Spleen (tissue), 11 donors: ENCODE measurements around the gene PTPN13. TPM values are rescaled to one million over a fixed set of nuclear protein-coding genes. Genes with fewer than 3 reads are reported as not detected.

Experiments
- DNase-seq: peaks from one replicate; pipeline ENCODE4 v3.0.0-alpha.2; 2020
- H3K27ac ChIP-seq, 8 donors: fragments of 200-600 bp; sonication (generic) in 7 of 8; 1 replicate in 4 of 8; 2 replicates in 4 of 8; pipeline versions ENCODE4 v1.5.0 to v1.8.0; 2016 to 2021; ENCODE audit warnings: inconsistent platforms in 4 of 8, mild to moderate bottlenecking in 4 of 8, moderate library complexity in 1 of 8
- H3K27me3 ChIP-seq, 7 donors: fragments of 200-600 bp; sonication (generic) in 6 of 7; replicated peaks in 1 of 7; 1 replicate in 4 of 7; 2 replicates in 3 of 7; pipeline versions ENCODE4 v1.5.0 to v1.8.0; 2016 to 2021; ENCODE audit warnings: inconsistent platforms in 3 of 7, mild to moderate bottlenecking in 1 of 7
- H3K36me3 ChIP-seq, 6 donors: fragments of 200-600 bp; sonication (generic) in 5 of 6; 1 replicate in 4 of 6; 2 replicates in 2 of 6; pipeline versions ENCODE4 v1.5.0 to v1.8.0; 2016 to 2021; ENCODE audit warnings: inconsistent platforms in 2 of 6
- H3K4me1 ChIP-seq, 6 donors: fragments of 200-600 bp; sonication (generic) in 5 of 6; 1 replicate in 3 of 6; 2 replicates in 3 of 6; pipeline versions ENCODE4 v1.5.0 to v1.8.0; 2016 to 2021; ENCODE audit warnings: inconsistent platforms in 3 of 6
- H3K4me3 ChIP-seq, 8 donors: fragments of 200-600 bp; sonication (generic) in 7 of 8; 1 replicate in 4 of 8; 2 replicates in 4 of 8; pipeline versions ENCODE4 v1.5.0 to v1.8.0; 2016 to 2021; ENCODE audit warnings: inconsistent platforms in 4 of 8, mild to moderate bottlenecking in 4 of 8, moderate library complexity in 2 of 8
- H3K9me3 ChIP-seq, 8 donors: fragments of 200-600 bp; sonication (generic) in 7 of 8; 1 replicate in 4 of 8; 2 replicates in 4 of 8; pipeline versions ENCODE4 v1.5.0 to v1.8.0; 2016 to 2021; ENCODE audit warnings: inconsistent platforms in 4 of 8
- CTCF ChIP-seq, 11 experiments: fragments of 200-600 bp in 7 of 11; fragments of 450-650 bp in 4 of 11; sonication (generic) in 4 of 11; IDR thresholded peaks in 8 of 11; conservative IDR thresholded peaks in 3 of 11; 1 replicate in 7 of 11; 2 replicates in 4 of 11; pipeline versions ENCODE4 v1.4.0 to v1.8.0; 2016 to 2021; ENCODE audit warnings: antibody characterized with exemption in 11 of 11, inconsistent platforms in 4 of 11, mild to moderate bottlenecking in 1 of 11
- POLR2A ChIP-seq, 3 donors: fragments of 450-650 bp; IDR thresholded peaks; one replicate each; pipeline ENCODE4 v1.5.1; 2017; ENCODE audit warnings: antibody characterized with exemption in 3 of 3, mild to moderate bottlenecking in 1 of 3
- POLR2AphosphoS5 ChIP-seq, 3 donors: sonication (generic); formaldehyde crosslinking; IDR thresholded peaks; one replicate each; pipeline ENCODE4 v1.5.1; 2017; ENCODE audit warnings: antibody characterized with exemption in 3 of 3
- WGBS, 5 donors: extraction: QIAGEN DNeasy Blood & Tissue Kit in 3 of 5; methylation state at CpG; one replicate each; pipeline versions ENCODE4 v1.1.5 to v1.1.7; 2013 to 2018; 5-methylcytosine and 5-hydroxymethylcytosine counted together
- intact Hi-C: fragments of 100-400 bp; cut with DNase I; formaldehyde crosslinking; loops from one replicate; pipeline ENCODE4 v1.15.0; 2023; ENCODE audit warnings: low total_unique reads
- polyA plus RNA-seq, 3 donors: library from polyadenylated mRNA; stranded (reverse); fragments of 200-250 nt; gene quantifications; one replicate each; pipeline ENCODE4 v1.2.1, GENCODE V29; 2013
- total RNA-seq, 7 donors: library from RNA; depleted of rRNA in 3 of 7; stranded (reverse); fragments of >200 nt in 3 of 7; fragmentation: NEBNext Ultra II Directional in 4 of 7; extraction: Animal tissue kit (Norgen Biotek cat#: 25700) in 4 of 7; gene quantifications; one replicate each; pipeline versions ENCODE4 v1.1.0 to v1.2.1, GENCODE V29; 2016 to 2021
- donor health status: healthy with polysubstance abuse.
- donor health status: DM: no; HTN: no; CAD: no; lungs with moderate emphysema.
- donor health status: DM: no; HTN: no; CAD: no.
- donor health status: Bipolar disorder and iron deficiency.
- donor health status: healthy.
- donor health status: DM: no; HTN: no; CAD: no.
- donor health status: DM: yes; HTN: yes; CAD: no.

The PTPN13 gene
- total and polyA plus RNA-seq, 10 donors = 0.57 to 20.1 (median 10.5) TPM

GRCh38 chr4:86614865-86615264, 20.8 kb downstream of the PTPN13 start:
- Histone ChIP-seq H3K36me3 (no peaks in the 10 kb centered on the region), H3K27ac (no peak overlapping the region), H3K4me1 (no peaks in the 10 kb centered on the region), H3K27me3 (no peaks in the 10 kb centered on the region), H3K4me3 (no peak overlapping the region), H3K9me3 (peaks cover 0 to 3% (median 0%) of the 10 kb centered on the region in 8 donors)
- DNase-seq = no peak
- 88 to 96% (median 93%) methylated on average over 3 of the region's 3 CpGs for WGBS, 5 donors
- intact Hi-C loops = no loop called here
- no peak for TF ChIP-seq CTCF (IDR thresholded peaks at IDR 0.05 in 8 of 11, conservative IDR thresholded peaks at IDR 0.05 in 3 of 11)

GRCh38 chr4:86615501-86615900, 21.4 kb downstream of the PTPN13 start:
- H3K4me3 ChIP-seq = no peak overlapping the region
- H3K36me3 ChIP-seq = no peaks in the 10 kb centered on the region
- H3K27ac ChIP-seq = no peak overlapping the region
- 83 to 95% (median 89%) methylated on average over 1 of the region's 1 CpG for WGBS, 5 donors
- DNase-seq = no peak
- no peaks in the 10 kb centered on the region for H3K27me3 ChIP-seq
- no peaks in the 10 kb centered on the region for H3K4me1 ChIP-seq
- intact Hi-C loops = no loop called here
- no peak for TF ChIP-seq CTCF (IDR thresholded peaks at IDR 0.05 in 8 of 11, conservative IDR thresholded peaks at IDR 0.05 in 3 of 11)
- TF ChIP-seq POLR2AphosphoS5 (IDR thresholded peaks at IDR 0.05) = no peak
- no peak for TF ChIP-seq POLR2A (IDR thresholded peaks at IDR 0.05)
- peaks cover 0 to 3% (median 0%) of the 10 kb centered on the region in 8 donors for H3K9me3 ChIP-seq

- H3K27ac ChIP-seq = no peak overlapping the region
- no peaks in the 10 kb centered on the region for H3K27me3 ChIP-seq
- intact Hi-C loops = no loop called here
- H3K9me3 ChIP-seq = peaks cover 0 to 3% (median 0%) of the 10 kb centered on the region in 8 donors
- H3K4me3 ChIP-seq = no peak overlapping the region
- no peak for DNase-seq
- H3K4me1 ChIP-seq = no peaks in the 10 kb centered on the region
- H3K36me3 ChIP-seq = no peaks in the 10 kb centered on the region
- TF ChIP-seq POLR2AphosphoS5 (IDR thresholded peaks at IDR 0.05) (no peak), POLR2A (IDR thresholded peaks at IDR 0.05) (no peak), CTCF (IDR thresholded peaks at IDR 0.05 in 8 of 11, conservative IDR thresholded peaks at IDR 0.05 in 3 of 11) (no peak)
Observed at GRCh38 chr4:86619656-86620055, 25.5 kb downstream of the PTPN13 start.

- WGBS, 5 donors = 45 to 74% (median 65%) methylated on average over 1 of the region's 1 CpG
Observed at GRCh38 chr4:86621435-86621834, 27.3 kb downstream of the PTPN13 start.

More at GRCh38 chr4:86621435-86621834, 27.3 kb downstream of the PTPN13 start:
- DNase-seq = no peak
- Histone ChIP-seq H3K36me3 (no peaks in the 10 kb centered on the region), H3K4me3 (no peak overlapping the region), H3K4me1 (no peaks in the 10 kb centered on the region), H3K27ac (no peak overlapping the region), H3K27me3 (no peaks in the 10 kb centered on the region), H3K9me3 (peaks cover 0 to 3% (median 0%) of the 10 kb centered on the region in 8 donors)
- intact Hi-C loops = no loop called here
- TF ChIP-seq CTCF (IDR thresholded peaks at IDR 0.05 in 8 of 11, conservative IDR thresholded peaks at IDR 0.05 in 3 of 11) (no peak), POLR2AphosphoS5 (IDR thresholded peaks at IDR 0.05) (no peak), POLR2A (IDR thresholded peaks at IDR 0.05) (no peak)
